Islet of Langerhans (tissue), 1 donor: Measurements from ENCODE around the gene PRKAB2.
"Not testable (repeated sequence)": the region's sequence is repeated elsewhere in the genome, so short reads cannot be mapped to it uniquely, and the experiment has no call there.

Experiments
- FAIRE-seq: peaks from one replicate; lab custom pipeline; 2011; peaks lifted over from hg19 to GRCh38; lab: Jason Lieb, UNC

The PRKAB2 gene

GRCh38 chr1:147171399-147172167 lies 687 bp downstream of the PRKAB2 start:
- no peak for FAIRE-seq

DNA sequence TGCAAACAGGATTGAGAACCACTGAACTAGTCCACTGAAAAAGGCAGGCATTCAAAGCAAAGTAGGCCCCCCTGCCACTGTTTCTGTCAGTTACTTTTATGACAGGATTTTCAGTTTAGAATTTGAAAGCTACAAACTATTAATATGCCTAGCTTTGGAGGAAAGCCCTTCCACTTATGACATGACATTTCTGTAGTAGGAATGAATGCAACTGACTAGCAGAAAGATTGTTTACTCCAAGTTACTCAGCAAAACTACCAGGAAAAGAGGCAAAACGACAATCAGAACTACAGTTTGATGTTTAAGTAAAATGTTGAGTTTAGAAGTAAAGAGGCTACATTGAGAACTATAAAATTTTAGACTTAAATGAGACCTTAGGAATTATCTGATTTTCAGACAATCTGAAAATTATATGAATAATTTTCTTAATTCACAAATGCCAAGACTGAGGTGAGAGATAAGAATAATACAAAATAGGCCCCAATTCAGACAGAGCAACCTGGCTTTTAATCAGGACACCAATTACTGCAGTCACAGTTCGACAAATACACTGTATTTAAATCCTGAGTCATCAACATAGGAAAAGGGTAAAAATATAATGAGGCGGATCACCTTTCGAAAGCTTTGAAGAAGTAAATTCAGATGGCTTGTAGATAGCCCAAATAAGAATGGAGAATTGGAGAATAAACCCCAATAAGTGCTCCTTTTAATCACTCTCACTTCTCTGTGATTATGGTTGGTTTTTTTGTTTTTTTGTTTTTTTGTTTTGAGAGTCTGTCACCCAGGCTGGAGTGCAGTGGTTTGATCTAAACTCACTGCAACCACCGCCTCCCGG lies 2.2 kb downstream of the PRKAB2 start:
- no peak for FAIRE-seq

DNA sequence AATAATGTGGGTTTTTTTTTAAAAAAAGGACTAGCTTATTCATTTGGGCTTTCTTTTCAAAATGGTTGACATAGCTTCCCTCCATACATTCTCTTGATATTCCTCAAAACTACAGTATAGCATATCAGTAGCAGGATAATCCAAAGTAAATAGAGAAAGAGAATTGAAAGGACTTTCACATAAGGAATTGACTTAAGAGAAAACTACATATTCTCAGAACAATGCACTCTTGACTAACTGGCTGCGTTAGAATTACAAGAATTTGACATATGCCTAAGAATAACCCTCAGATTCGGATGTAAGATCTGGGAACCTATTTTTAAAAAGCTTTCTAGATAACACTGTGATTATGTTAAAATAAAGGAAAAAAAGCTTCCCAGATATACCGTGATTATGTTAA lies 3.1 kb downstream of the PRKAB2 start:
- no peak for FAIRE-seq

GRCh38 chr1:147168626-147169058 lies 3.6 kb downstream of the PRKAB2 start:
- FAIRE-seq, result no peak

DNA sequence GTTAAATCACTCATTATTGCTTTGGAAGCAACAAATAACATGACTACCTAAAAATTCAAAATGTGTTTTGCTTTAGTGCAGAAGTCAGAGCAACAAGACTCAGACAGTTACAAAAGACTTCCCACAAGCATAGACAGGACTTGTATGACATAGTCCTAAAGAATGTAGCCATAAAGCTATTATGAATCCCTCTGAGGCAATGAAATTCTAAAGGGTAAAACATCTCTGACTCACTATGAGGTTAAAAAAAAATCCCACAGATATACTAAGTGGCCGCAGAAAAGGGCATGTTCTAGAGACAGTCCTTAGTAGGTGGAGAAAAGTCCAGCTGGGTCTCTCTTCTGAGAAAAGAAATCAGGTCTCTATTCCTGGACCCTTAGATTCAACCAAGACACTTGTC lies 4.9 kb downstream of the PRKAB2 start:
- FAIRE-seq, result no peak

DNA sequence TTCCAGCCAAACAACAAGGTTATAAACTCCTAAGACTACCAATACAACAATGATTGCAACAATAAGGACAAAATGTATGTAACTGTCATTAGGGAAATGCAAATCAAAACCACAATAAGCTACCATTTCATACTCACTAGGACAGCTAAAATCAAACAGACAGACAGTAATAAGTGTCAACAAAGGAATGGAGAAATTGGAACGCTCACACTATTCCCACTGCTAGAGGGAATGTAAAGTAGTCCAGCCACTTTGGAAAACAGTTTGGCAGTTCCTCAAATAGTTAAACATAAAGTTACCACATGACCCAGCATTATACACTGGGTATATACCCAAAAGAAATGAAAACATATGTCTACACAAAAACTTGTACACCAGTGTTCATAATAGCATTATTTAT lies 9.3 kb downstream of the PRKAB2 start:
- FAIRE-seq, result no peak

GRCh38 chr1:147162093-147162492 lies 10.2 kb downstream of the PRKAB2 start:
- FAIRE-seq, result no peak

DNA sequence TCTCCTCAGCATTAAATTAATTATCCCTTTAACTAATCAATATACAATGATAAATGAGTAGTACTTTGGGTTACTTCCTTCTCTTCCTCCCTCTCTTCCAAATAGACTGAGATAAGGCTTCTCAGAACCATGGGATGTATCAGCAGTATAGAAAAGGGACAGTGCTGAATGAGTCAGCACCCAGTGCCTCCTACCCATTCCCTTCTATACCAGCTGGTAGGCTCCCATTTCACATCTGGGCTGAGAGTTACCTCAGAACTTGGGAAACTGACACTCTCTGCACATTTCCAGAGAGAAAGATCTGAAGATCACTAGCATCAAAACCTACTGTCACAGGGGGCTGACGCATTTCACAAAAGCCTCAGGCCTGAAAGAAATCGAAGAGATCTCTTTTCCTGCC lies 15.2 kb downstream of the PRKAB2 start:
- not testable (repeated sequence) for FAIRE-seq

DNA sequence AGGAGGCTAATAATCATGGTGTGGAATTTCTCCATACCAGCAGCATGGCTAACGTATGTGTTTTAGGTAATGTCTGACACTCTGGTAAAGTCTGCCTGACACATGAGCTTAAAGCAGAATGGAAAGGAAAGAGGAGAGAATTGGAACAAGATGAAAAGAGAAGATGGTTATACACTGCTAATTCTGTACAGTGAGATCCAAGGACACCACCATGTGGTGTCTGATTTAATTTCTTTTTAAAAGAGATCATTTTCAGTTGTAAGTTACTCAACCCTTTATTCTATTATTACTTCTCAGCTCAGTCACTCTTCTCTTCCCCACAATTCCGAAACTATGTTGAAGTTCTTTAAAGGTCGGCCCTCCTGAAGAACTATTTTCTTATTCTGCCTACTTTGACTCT lies 15.6 kb downstream of the PRKAB2 start:
- no peak for FAIRE-seq

DNA sequence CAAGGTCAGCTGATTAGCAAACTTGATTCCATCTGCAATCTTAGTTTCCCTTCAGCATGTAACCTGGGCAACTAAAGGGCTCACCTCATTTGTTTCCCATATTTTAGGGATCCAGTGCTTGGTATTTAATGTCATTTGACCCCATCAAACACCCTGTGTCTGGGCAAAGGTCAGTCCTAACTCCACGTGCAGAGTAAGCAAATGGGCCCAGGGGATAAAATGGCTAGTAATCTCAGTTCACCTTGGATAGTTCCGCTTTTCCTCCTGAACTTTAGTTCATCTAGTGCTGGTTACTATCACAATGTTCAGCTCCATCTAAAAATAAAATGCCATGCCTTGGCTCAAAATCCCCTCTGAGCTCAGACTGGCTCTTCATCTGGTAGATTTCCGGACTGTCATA lies 19.5 kb downstream of the PRKAB2 start:
- FAIRE-seq, result no peak

- FAIRE-seq, result no peak
Observed at GRCh38 chr1:147151244-147151643, 21.0 kb downstream of the PRKAB2 start.

GRCh38 chr1:147142886-147143285 lies 29.4 kb downstream of the PRKAB2 start:
- no peak for FAIRE-seq

DNA sequence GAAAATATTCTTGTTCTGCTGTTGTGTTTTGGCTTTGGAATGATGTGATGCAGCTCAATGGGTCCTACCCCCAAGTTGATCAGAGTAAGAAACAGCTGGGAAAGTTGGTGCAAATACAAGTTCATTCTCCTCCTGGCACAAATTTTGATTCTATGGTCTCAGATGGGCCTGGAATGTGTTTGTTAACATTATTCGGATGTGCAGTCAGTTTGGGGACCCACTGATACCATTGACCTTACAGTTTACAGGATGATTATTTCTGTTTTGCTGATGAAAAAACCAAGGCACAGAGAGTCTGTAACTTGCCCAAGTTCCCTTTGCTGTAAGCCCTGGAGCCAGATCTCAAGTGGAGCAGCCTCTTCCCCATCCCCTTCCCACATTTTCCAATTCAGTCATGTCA lies 41.5 kb downstream of the PRKAB2 start:
- not testable (repeated sequence) for FAIRE-seq

GRCh38 chr1:147129116-147129873 lies 43.0 kb downstream of the PRKAB2 start:
- no peak for FAIRE-seq

- no peak for FAIRE-seq
Observed at GRCh38 chr1:147124266-147124665, 48.0 kb downstream of the PRKAB2 start.

GRCh38 chr1:147117109-147117508 lies 55.2 kb downstream of the PRKAB2 start:
- FAIRE-seq, result no peak

- no peak for FAIRE-seq
Observed at GRCh38 chr1:147115496-147115895, 56.8 kb downstream of the PRKAB2 start.

DNA sequence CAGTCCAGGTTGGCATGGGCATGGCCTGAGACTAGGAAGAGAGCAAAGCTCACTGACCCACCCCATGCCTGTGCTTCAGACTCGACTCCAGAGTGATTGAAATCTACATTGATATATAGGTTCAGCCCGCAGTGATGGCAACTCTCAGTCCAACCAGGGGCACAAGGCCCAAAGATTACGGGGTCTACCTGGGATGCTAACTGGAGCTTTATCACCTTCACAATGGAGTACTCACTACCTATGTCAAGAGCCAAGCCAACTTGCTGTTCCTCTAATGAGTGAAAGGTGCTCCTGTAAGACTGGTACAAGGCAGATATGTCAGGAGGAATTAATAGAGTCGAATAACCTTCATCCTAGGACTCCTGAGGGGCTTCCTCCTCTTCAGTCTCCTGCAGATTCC lies 57.2 kb downstream of the PRKAB2 start:
- not testable (repeated sequence) for FAIRE-seq

DNA sequence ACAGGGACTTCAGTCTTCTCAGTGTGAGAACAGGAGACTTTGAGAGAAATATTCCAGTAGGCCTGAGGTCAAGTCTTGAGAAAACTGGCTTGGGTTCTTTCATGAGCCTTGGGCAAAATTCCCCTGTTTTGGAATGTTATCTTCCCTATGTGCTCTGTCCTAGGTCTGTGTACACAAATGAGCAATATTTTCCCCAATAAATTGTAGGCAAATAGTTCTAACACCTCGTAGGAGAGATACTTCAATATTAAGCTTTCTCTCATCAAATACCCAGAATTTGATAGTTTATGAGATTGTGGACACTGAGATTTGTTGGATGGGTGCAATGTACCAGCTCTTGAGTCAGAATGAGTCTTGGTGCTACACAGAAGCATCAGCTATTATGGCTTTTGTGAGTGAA lies 57.9 kb downstream of the PRKAB2 start:
- FAIRE-seq, result not testable (repeated sequence)

DNA sequence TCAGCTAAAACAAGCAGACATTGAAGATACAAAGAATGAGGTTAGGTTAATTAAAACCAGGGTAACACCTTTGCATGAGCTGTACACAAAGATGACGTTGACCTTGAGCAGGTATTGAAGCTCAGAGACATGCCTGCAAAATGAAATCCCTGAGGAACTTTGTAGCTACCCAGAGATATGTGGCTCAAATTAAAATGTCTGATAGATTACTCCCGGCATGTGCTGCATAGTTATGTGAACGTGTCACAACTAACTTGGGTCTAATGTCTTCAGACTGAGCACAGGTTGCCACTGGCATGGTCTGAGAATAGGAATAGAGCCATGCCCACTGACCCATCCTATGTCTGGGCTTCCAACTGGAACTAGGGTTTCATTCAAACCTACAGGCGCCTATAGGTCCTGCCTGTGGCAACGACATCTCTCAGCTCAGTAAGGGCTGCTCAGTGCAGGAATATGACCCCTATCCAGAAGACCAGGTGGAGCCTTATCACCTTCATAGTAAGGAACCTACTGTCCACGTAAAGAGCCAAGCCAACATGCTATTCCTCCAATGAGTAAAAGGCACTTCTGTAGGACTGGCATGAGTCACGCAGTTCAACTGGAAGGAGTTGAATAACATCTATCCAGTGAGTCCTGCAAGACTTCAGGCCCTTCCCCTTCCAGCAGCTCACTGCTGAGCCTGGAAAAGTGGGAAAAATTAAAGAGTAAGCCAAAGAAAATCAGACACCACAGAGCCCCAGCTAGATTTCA lies 60.7 kb downstream of the PRKAB2 start:
- FAIRE-seq, result no peak

DNA sequence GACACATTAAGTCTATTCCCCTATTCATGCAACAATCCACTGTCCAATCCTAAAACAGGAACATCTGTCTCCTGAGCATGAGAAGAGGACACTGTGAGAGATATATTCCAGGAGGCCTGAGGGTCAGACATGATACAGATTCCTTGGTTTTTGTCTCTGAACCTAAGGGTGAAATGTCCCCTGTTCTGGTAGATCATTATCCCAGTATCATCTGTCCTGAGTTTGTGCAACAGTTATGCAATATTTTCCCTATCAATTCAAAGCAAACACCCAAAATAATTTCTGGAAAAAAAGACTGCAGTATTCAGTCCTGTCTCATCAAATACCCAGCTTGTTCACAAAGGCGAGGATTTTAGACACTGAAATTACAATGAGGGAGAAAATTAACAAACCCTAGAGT lies 61.4 kb downstream of the PRKAB2 start:
- FAIRE-seq, result no peak

- no peak for FAIRE-seq
Observed at GRCh38 chr1:147110434-147110833, 61.8 kb downstream of the PRKAB2 start.
